ENCODE results near the gene N4BP2L2.

The N4BP2L2 gene

DNA sequence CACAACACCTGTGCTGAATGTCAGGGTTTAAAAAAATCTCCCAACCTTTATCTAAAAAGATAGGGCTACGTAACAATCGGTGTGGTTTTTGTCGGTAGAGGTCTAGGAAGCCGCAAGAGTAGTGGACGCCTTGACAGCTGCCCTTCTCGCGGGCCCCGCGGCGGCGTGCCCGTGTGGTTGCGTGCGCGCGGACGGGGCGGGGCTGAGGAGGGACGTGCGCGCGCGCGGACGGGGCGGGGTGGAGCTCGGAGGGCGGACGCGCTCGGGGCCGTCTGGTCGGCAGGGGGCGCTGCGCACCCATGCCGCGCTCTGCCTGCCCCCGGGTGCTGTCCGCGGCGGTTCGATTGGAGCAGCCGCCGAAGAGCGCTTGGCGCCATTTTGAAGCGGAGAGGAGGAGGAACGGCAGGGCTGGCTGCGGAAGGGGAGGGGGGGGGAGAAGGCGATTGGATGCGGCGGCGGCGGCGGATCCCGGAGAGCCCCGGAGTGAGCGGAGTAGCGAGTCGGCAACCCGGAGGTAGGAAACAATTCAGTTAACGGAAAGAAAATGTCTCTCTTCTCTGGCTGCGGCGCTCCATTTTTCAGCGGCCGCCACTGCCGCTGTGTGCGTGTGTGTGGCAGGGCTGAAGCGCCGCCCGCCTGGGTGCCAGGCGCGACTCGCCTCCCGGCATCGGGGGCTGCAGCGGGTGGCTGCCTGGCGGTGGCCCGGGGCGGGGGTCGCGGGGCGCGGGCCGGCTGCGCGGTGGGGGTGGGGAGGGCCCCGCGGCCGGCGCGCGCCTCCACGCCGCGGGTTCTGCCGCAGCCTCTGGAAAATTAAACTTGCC is 47.7 kb upstream of the N4BP2L2 start, which contains the start of gene PDS5B:
Gene PDS5B, plus strand, starts transcription at position 373 of the 821 bp plus-strand sequence. CDS start 62,321 bp downstream, outside the sequence.
- H3K27ac ChIP-seq (ENCODE audit: low read depth, low read length), result peak within 1 kb of the TSS; percentile 81
- no peaks in the 10 kb centered on the region for H3K9me3 ChIP-seq (ENCODE audit: insufficient read depth, low read length)
- H3F3A ChIP-seq (ENCODE audit: insufficient read depth), result no peaks in the 10 kb centered on the region
- TF ChIP-seq, protein P1, sequence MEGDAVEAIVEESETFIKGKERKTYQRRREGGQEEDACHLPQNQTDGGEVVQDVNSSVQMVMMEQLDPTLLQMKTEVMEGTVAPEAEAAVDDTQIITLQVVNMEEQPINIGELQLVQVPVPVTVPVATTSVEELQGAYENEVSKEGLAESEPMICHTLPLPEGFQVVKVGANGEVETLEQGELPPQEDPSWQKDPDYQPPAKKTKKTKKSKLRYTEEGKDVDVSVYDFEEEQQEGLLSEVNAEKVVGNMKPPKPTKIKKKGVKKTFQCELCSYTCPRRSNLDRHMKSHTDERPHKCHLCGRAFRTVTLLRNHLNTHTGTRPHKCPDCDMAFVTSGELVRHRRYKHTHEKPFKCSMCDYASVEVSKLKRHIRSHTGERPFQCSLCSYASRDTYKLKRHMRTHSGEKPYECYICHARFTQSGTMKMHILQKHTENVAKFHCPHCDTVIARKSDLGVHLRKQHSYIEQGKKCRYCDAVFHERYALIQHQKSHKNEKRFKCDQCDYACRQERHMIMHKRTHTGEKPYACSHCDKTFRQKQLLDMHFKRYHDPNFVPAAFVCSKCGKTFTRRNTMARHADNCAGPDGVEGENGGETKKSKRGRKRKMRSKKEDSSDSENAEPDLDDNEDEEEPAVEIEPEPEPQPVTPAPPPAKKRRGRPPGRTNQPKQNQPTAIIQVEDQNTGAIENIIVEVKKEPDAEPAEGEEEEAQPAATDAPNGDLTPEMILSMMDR (IDR thresholded peaks at IDR 0.05; ENCODE audit: insufficient read depth, low read length, poor library complexity, severe bottlenecking), result peak; percentile 76
- TF ChIP-seq EZH2phosphoT487 (conservative IDR thresholded peaks at IDR 0.05; ENCODE audit: low read length), result no peak
- H3K27me3 ChIP-seq (ENCODE audit: low read length), result no peaks in the 10 kb centered on the region
- peak within 1 kb of the TSS; percentile 86 for H3K4me3 ChIP-seq (ENCODE audit: insufficient read depth, low read length, poor library complexity, severe bottlenecking)
- H3K9me2 ChIP-seq (replicated peaks; ENCODE audit: insufficient read depth, low read length), result no peaks in the 10 kb centered on the region
- H2AFZ ChIP-seq (ENCODE audit: low read depth, low read length, severe bottlenecking), result peak within 1 kb of the TSS; percentile 97
- H3K79me2 ChIP-seq (ENCODE audit: insufficient read depth, low read length), result peaks cover 42% of the 10 kb centered on the region
- no peaks in the 10 kb centered on the region for H3K36me3 ChIP-seq (ENCODE audit: low read length)
- H3K9ac ChIP-seq (ENCODE audit: low read length), result peak within 1 kb of the TSS; percentile 86
- peak within 1 kb of the TSS; percentile 97 for H3K4me2 ChIP-seq (ENCODE audit: low read depth, low read length, poor library complexity, severe bottlenecking)
- H4K20me1 ChIP-seq (ENCODE audit: low read depth, low read length), result peaks cover 24% of the 10 kb centered on the region

DNA sequence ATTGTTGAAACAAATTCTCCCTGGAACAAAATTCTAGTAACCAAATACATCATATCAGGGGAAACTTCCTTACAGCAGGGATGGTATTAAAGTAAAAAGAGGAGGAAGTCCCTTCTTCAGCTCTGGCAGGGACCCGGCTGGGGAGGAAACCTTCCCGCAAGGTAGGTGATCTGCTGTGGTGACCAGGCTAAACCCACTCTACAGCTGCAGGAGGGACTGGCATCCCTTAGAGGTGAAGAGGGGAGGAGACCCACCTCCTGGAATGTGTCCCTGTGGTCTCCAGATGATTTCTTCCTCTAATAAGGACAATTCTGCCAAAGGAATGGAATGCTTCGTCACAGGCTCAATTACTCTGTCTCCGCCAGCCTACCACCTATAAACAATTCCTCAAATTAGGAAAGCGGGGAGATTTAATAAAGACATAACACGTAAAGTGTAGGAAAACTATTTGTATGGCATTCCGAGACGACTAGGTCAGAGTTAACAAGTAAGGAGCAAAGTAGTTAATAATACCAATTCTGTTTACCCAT is 47.0 kb upstream of the N4BP2L2 start:
- Histone ChIP-seq H3K9ac (ENCODE audit: low read length) (peak overlapping the region; percentile 86), H4K20me1 (ENCODE audit: low read depth, low read length) (peaks cover 23% of the 10 kb centered on the region), H3K27ac (ENCODE audit: low read depth, low read length) (no peak overlapping the region), H2AFZ (ENCODE audit: low read depth, low read length, severe bottlenecking) (peak overlapping the region; percentile 97), H3K27me3 (ENCODE audit: low read length) (no peaks in the 10 kb centered on the region), H3K4me3 (ENCODE audit: insufficient read depth, low read length, poor library complexity, severe bottlenecking) (peak overlapping the region; percentile 59), H3K4me2 (ENCODE audit: low read depth, low read length, poor library complexity, severe bottlenecking) (peak overlapping the region; percentile 89), H3K36me3 (ENCODE audit: low read length) (no peaks in the 10 kb centered on the region), H3K79me2 (ENCODE audit: insufficient read depth, low read length) (peaks cover 36% of the 10 kb centered on the region), H3K9me3 (ENCODE audit: insufficient read depth, low read length) (no peaks in the 10 kb centered on the region), H3K9me2 (replicated peaks; ENCODE audit: insufficient read depth, low read length) (no peaks in the 10 kb centered on the region), H3F3A (ENCODE audit: insufficient read depth) (no peaks in the 10 kb centered on the region)
- TF ChIP-seq, protein P1 (IDR thresholded peaks at IDR 0.05; ENCODE audit: insufficient read depth, low read length, poor library complexity, severe bottlenecking), result no peak
- TF ChIP-seq EZH2phosphoT487 (conservative IDR thresholded peaks at IDR 0.05; ENCODE audit: low read length), result no peak

DNA sequence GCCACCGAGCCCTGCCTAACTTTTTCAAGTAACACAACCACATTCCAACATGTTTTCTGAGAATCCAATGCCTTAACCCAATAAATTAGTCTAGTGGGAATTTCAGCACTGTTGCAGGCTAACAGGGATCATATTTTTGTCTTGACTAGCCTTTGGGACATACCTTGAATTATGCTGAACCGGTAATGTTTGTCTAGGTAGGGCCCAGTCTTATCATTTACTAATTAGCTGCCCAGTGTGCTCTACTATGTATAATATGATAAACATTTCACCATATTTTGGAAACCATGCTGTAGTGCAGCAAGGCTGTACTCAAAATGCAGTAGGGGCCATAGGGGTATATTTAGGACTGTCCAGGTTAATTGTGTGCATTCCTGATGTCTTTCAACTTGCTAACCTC is 44.4 kb upstream of the N4BP2L2 start:
- H3K79me2 ChIP-seq (ENCODE audit: insufficient read depth, low read length), result peaks cover 9% of the 10 kb centered on the region
- H3K4me3 ChIP-seq (ENCODE audit: insufficient read depth, low read length, poor library complexity, severe bottlenecking), result no peak overlapping the region
- TF ChIP-seq, protein P1 (IDR thresholded peaks at IDR 0.05; ENCODE audit: insufficient read depth, low read length, poor library complexity, severe bottlenecking), result no peak
- TF ChIP-seq EZH2phosphoT487 (conservative IDR thresholded peaks at IDR 0.05; ENCODE audit: low read length), result no peak
- no peaks in the 10 kb centered on the region for H3K27me3 ChIP-seq (ENCODE audit: low read length)
- no peaks in the 10 kb centered on the region for H3K9me3 ChIP-seq (ENCODE audit: insufficient read depth, low read length)
- H3K27ac ChIP-seq (ENCODE audit: low read depth, low read length), result no peak overlapping the region
- no peak overlapping the region for H3K9ac ChIP-seq (ENCODE audit: low read length)
- H3K36me3 ChIP-seq (ENCODE audit: low read length), result no peaks in the 10 kb centered on the region
- no peak overlapping the region for H3K4me2 ChIP-seq (ENCODE audit: low read depth, low read length, poor library complexity, severe bottlenecking)
- H3K9me2 ChIP-seq (replicated peaks; ENCODE audit: insufficient read depth, low read length), result no peaks in the 10 kb centered on the region
- H2AFZ ChIP-seq (ENCODE audit: low read depth, low read length, severe bottlenecking), result no peak overlapping the region
- no peaks in the 10 kb centered on the region for H4K20me1 ChIP-seq (ENCODE audit: low read depth, low read length)
- H3F3A ChIP-seq (ENCODE audit: insufficient read depth), result no peaks in the 10 kb centered on the region

All from SU-DHL-6 (cell line).